Neural progenitor cell (in vitro differentiated cells): Measurements from ENCODE around the gene CCDC177. TPM values are rescaled to one million over a fixed set of nuclear protein-coding genes. Genes with fewer than 3 reads are reported as not detected.

Experiments used
- DNase-seq: peaks from one replicate; pipeline ENCODE4 v3.0.0-alpha.2; 2016; ENCODE audit warnings: low spot score
- H2AFZ ChIP-seq: fragments of 200-600 bp; sonication (generic); replicated peaks from 2 replicates; pipeline ENCODE4 v1.6.1; 2016; ENCODE audit warnings: antibody characterized with exemption
- H3F3A ChIP-seq: fragments of 200-600 bp; sonication (generic); 2 replicates; pipeline ENCODE4 v1.6.1; 2016; ENCODE audit warnings: antibody characterized with exemption, low read depth
- H3K27ac ChIP-seq: fragments of 200-600 bp; sonication (generic); 2 replicates; pipeline ENCODE4 v1.5.1; 2016; ENCODE audit warnings: mild to moderate bottlenecking
- H3K27me3 ChIP-seq: fragments of 200-600 bp; sonication (generic); 2 replicates; pipeline ENCODE4 v1.6.1; 2016; ENCODE audit warnings: mild to moderate bottlenecking, moderate library complexity
- H3K36me3 ChIP-seq: fragments of 200-600 bp; sonication (generic); 2 replicates; pipeline ENCODE4 v1.5.1; 2016
- H3K4me1 ChIP-seq: fragments of 200-600 bp; sonication (generic); 2 replicates; pipeline ENCODE4 v1.6.1; 2016; ENCODE audit warnings: mixed run types
- H3K4me2 ChIP-seq: fragments of 200-600 bp; sonication (generic); 2 replicates; pipeline ENCODE4 v1.6.1; 2016
- H3K4me3 ChIP-seq: fragments of 200-600 bp; sonication (generic); 2 replicates; pipeline ENCODE4 v1.5.1; 2016
- H3K79me2 ChIP-seq: fragments of 200-600 bp; sonication (generic); 2 replicates; pipeline ENCODE4 v1.6.1; 2016; ENCODE audit warnings: low read depth
- H3K9ac ChIP-seq: fragments of 200-600 bp; sonication (generic); 2 replicates; pipeline ENCODE4 v1.6.1; 2016
- H3K9me3 ChIP-seq: fragments of 200-600 bp; sonication (generic); 2 replicates; pipeline ENCODE4 v1.5.1; 2016; ENCODE audit warnings: low read depth
- H4K20me1 ChIP-seq: fragments of 200-600 bp; sonication (generic); 2 replicates; pipeline ENCODE4 v1.6.1; 2016; ENCODE audit warnings: low read depth
- H3K27ac Mint-ChIP-seq: 3 replicates; pipeline ENCODE4 v1.8.0; 2021; ENCODE audit warnings: mixed read lengths
- H3K27me3 Mint-ChIP-seq: 2 replicates; pipeline ENCODE4 v1.8.0; 2022; ENCODE audit warnings: low read depth, mild to moderate bottlenecking, inconsistent platforms, moderate library complexity, mixed read lengths; ENCODE audit not compliant: insufficient read depth
- H3K36me3 Mint-ChIP-seq: 3 replicates; pipeline ENCODE4 v1.8.0; 2021; ENCODE audit warnings: mixed read lengths
- H3K4me1 Mint-ChIP-seq: 3 replicates; pipeline ENCODE4 v1.8.0; 2021; ENCODE audit warnings: mixed read lengths
- H3K4me3 Mint-ChIP-seq: 3 replicates; pipeline ENCODE4 v1.8.0; 2021; ENCODE audit warnings: mild to moderate bottlenecking, moderate library complexity, mixed read lengths
- H3K9me3 Mint-ChIP-seq: 3 replicates; pipeline ENCODE4 v1.8.0; 2020; ENCODE audit warnings: mixed read lengths
- CTCF ChIP-seq: fragments of 200-600 bp; sonication (generic); IDR thresholded peaks from 2 replicates; pipeline ENCODE4 v1.5.1; 2017; ENCODE audit warnings: antibody characterized with exemption, mild to moderate bottlenecking
- EZH2 ChIP-seq: fragments of 200-600 bp; sonication (generic); IDR thresholded peaks from 2 replicates; pipeline ENCODE4 v1.6.1; 2017; ENCODE audit warnings: antibody characterized with exemption, mild to moderate bottlenecking, moderate library complexity
- EZH2phosphoT487 ChIP-seq: fragments of 200-600 bp; sonication (generic); IDR thresholded peaks from 2 replicates; pipeline ENCODE4 v1.6.1; 2017; ENCODE audit warnings: antibody characterized with exemption
- total RNA-seq: library from RNA; depleted of rRNA; stranded (reverse); fragments of >200 nt; gene quantifications from 2 replicates; pipeline ENCODE4 v1.2.3, GENCODE V29; 2015; ENCODE audit warnings: low replicate concordance

CCDC177 gene
- total RNA-seq, 1 donor from 2014 or later = 8.6 TPM

- Mint-ChIP-seq H3K27me3 (peaks cover 13% of the 10 kb centered on the region), H3K4me1 (no peaks in the 10 kb centered on the region), H3K9me3 (no peaks in the 10 kb centered on the region), H3K4me3 (no peak overlapping the region), H3K36me3 (no peaks in the 10 kb centered on the region), H3K27ac (no peak overlapping the region)
- no peak for TF ChIP-seq CTCF
- no peak for TF ChIP-seq EZH2
- no peak for TF ChIP-seq EZH2phosphoT487
- no peak overlapping the region for H2AFZ ChIP-seq
- no peaks in the 10 kb centered on the region for H3F3A ChIP-seq
- H3K4me2 ChIP-seq = no peak overlapping the region
- DNase-seq = no peak
- no peaks in the 10 kb centered on the region for H3K27me3 ChIP-seq
- H3K4me3 ChIP-seq = no peak overlapping the region
- H3K4me1 ChIP-seq = no peaks in the 10 kb centered on the region
- H3K9ac ChIP-seq = no peak overlapping the region
- H4K20me1 ChIP-seq = no peaks in the 10 kb centered on the region
- no peaks in the 10 kb centered on the region for H3K9me3 ChIP-seq
- no peaks in the 10 kb centered on the region for H3K79me2 ChIP-seq
- no peak overlapping the region for H3K27ac ChIP-seq
- H3K36me3 ChIP-seq = no peaks in the 10 kb centered on the region
These were observed 46.5 kb downstream of the CCDC177 start for GRCh38 chr14:69528143-69528542.

- H3K9me3 ChIP-seq = no peaks in the 10 kb centered on the region
- H3K4me1 ChIP-seq = no peaks in the 10 kb centered on the region
- Mint-ChIP-seq H3K9me3 (no peaks in the 10 kb centered on the region), H3K36me3 (no peaks in the 10 kb centered on the region), H3K4me3 (no peak overlapping the region), H3K4me1 (no peaks in the 10 kb centered on the region), H3K27ac (no peak overlapping the region), H3K27me3 (peaks cover 13% of the 10 kb centered on the region)
- no peak for DNase-seq
- no peaks in the 10 kb centered on the region for H4K20me1 ChIP-seq
- H3K4me3 ChIP-seq = no peak overlapping the region
- H2AFZ ChIP-seq = no peak overlapping the region
- H3K4me2 ChIP-seq = no peak overlapping the region
- no peaks in the 10 kb centered on the region for H3K27me3 ChIP-seq
- TF ChIP-seq EZH2phosphoT487 = no peak
- no peak for TF ChIP-seq CTCF
- TF ChIP-seq EZH2 = no peak
- H3K79me2 ChIP-seq = no peaks in the 10 kb centered on the region
- H3K27ac ChIP-seq = no peak overlapping the region
- no peak overlapping the region for H3K9ac ChIP-seq
- H3K36me3 ChIP-seq = no peaks in the 10 kb centered on the region
- H3F3A ChIP-seq = no peaks in the 10 kb centered on the region
These were observed 47.0 kb downstream of the CCDC177 start for GRCh38 chr14:69527635-69528034.

- Histone ChIP-seq H3K36me3 (no peaks in the 10 kb centered on the region), H3K79me2 (no peaks in the 10 kb centered on the region), H3F3A (no peaks in the 10 kb centered on the region), H3K27ac (no peak overlapping the region), H3K4me2 (no peak overlapping the region), H3K9ac (no peak overlapping the region), H3K4me3 (no peak overlapping the region), H4K20me1 (no peaks in the 10 kb centered on the region), H2AFZ (no peak overlapping the region), H3K9me3 (no peaks in the 10 kb centered on the region), H3K27me3 (no peaks in the 10 kb centered on the region), H3K4me1 (no peaks in the 10 kb centered on the region)
- Mint-ChIP-seq H3K36me3 (no peaks in the 10 kb centered on the region), H3K9me3 (no peaks in the 10 kb centered on the region), H3K27me3 (peaks cover 13% of the 10 kb centered on the region), H3K4me1 (no peaks in the 10 kb centered on the region), H3K27ac (no peak overlapping the region), H3K4me3 (no peak overlapping the region)
- TF ChIP-seq CTCF (no peak), EZH2phosphoT487 (no peak), EZH2 (no peak)
- no peak for DNase-seq
These were observed 48.8 kb downstream of the CCDC177 start for GRCh38 chr14:69525896-69526295.
